Activated CD4-positive, CD25-positive, alpha-beta regulatory T cell (primary cell): ENCODE data around the gene PICALM.

Experiments
- DNase-seq, 4 experiments: peaks; one replicate each; lab custom pipeline; 2025; lab: John Stamatoyannopoulos, UW

Gene PICALM

GRCh38 chr11:86050196-86050709 is 18.6 kb downstream of the PICALM start:
- DNase-seq: no peak

GRCh38 chr11:86047275-86047991 is 21.5 kb downstream of the PICALM start:
- peak in 1 of 4 experiments; percentile 14 for DNase-seq

GRCh38 chr11:86046116-86046515 is 22.8 kb downstream of the PICALM start:
- no peak for DNase-seq

GRCh38 chr11:86043765-86044503 is 24.9 kb downstream of the PICALM start:
- no peak for DNase-seq

- DNase-seq: no peak
These were observed 26.9 kb downstream of the PICALM start for GRCh38 chr11:86041975-86042378.

GRCh38 chr11:86040919-86041850 is 27.7 kb downstream of the PICALM start:
- no peak for DNase-seq

GRCh38 chr11:86039094-86039493 is 29.8 kb downstream of the PICALM start:
- DNase-seq: no peak

GRCh38 chr11:86037743-86038142 is 31.1 kb downstream of the PICALM start:
- DNase-seq: no peak

- no peak for DNase-seq
These were observed 33.0 kb downstream of the PICALM start for GRCh38 chr11:86035920-86036319.

- no peak for DNase-seq
These were observed 33.7 kb downstream of the PICALM start for GRCh38 chr11:86035164-86035563.

- DNase-seq: no peak
These were observed 34.2 kb downstream of the PICALM start for GRCh38 chr11:86034710-86035109.

- no peak for DNase-seq
These were observed 47.5 kb downstream of the PICALM start for GRCh38 chr11:86021377-86021776.

- no peak for DNase-seq
These were observed 50.6 kb downstream of the PICALM start for GRCh38 chr11:86018249-86018648.

- no peak for DNase-seq
These were observed 52.4 kb downstream of the PICALM start for GRCh38 chr11:86016451-86016850.

GRCh38 chr11:86015699-86016098 is 53.2 kb downstream of the PICALM start:
- DNase-seq: no peak

- no peak for DNase-seq
These were observed 54.7 kb downstream of the PICALM start for GRCh38 chr11:86014221-86014620.

GRCh38 chr11:86013713-86014112 is 55.2 kb downstream of the PICALM start:
- DNase-seq: no peak

- DNase-seq: no peak
These were observed 57.7 kb downstream of the PICALM start for GRCh38 chr11:86011175-86011574.

- DNase-seq: no peak
These were observed 65.2 kb downstream of the PICALM start for GRCh38 chr11:86003654-86004053.

GRCh38 chr11:86002431-86002830 is 66.5 kb downstream of the PICALM start:
- no peak for DNase-seq

GRCh38 chr11:85991508-85991907 is 77.4 kb downstream of the PICALM start:
- no peak for DNase-seq

- DNase-seq: no peak
These were observed 79.1 kb downstream of the PICALM start for GRCh38 chr11:85989746-85990145.
